H1 (cell line): ENCODE results near the gene ANK2. TPM values are rescaled to one million over a fixed set of nuclear protein-coding genes. Genes with fewer than 3 reads are reported as not detected.

Source experiments
- CTCF ChIA-PET: fragments of 300-600 bp; sonication (Branson Sonifier 250); formaldehyde crosslinking; loops from one replicate; lab custom pipeline; 2021; ENCODE audit not compliant: partially characterized antibody; lab: Charles Lee
- POLR2A ChIA-PET: fragments of 300-600 bp; sonication (Branson Sonifier 250); formaldehyde crosslinking; loops from one replicate; lab custom pipeline; 2021; ENCODE audit warnings: inconsistent platforms; ENCODE audit not compliant: partially characterized antibody; lab: Charles Lee
- DNase-seq, 2 experiments: peaks; one replicate each; pipeline versions ENCODE4 v3.0.0 to v3.0.0-alpha.2; 2010 to 2022; ENCODE audit warnings: low spot score in 2 of 2, low read depth in 1 of 2, mixed read lengths in 1 of 2
- FAIRE-seq: peaks from 2 replicates; lab custom pipeline; 2011; peaks lifted over from hg19 to GRCh38; lab: Jason Lieb, UNC
- H2AFZ ChIP-seq: 2 replicates; pipeline ENCODE4 v1.8.1; 2012; ENCODE audit warnings: low read length, inconsistent platforms
- H2AK5ac ChIP-seq: 2 replicates; pipeline ENCODE4 v1.6.1; 2013; ENCODE audit warnings: low read depth, low read length
- H2BK120ac ChIP-seq: replicated peaks from 2 replicates; pipeline ENCODE3; 2013; ENCODE audit warnings: low read depth, low read length, inconsistent platforms
- H2BK12ac ChIP-seq: 2 replicates; pipeline ENCODE4 v1.6.1; 2013; ENCODE audit warnings: low read depth, low read length
- H2BK15ac ChIP-seq: 2 replicates; pipeline ENCODE4 v1.6.1; 2013; ENCODE audit warnings: low read length
- H2BK20ac ChIP-seq: 2 replicates; pipeline ENCODE4 v1.6.1; 2013; ENCODE audit warnings: low read length
- H2BK5ac ChIP-seq: 2 replicates; pipeline ENCODE4 v1.6.1; 2013; ENCODE audit warnings: low read depth, low read length
- H3K14ac ChIP-seq: 2 replicates; pipeline ENCODE4 v1.6.1; 2013; ENCODE audit warnings: inconsistent platforms; ENCODE audit not compliant: insufficient read length
- H3K18ac ChIP-seq: 2 replicates; pipeline ENCODE4 v1.6.1; 2013; ENCODE audit warnings: low read length; ENCODE audit errors: extremely low read depth
- H3K23ac ChIP-seq: 2 replicates; pipeline ENCODE4 v1.6.1; 2013; ENCODE audit warnings: inconsistent platforms; ENCODE audit not compliant: insufficient read length
- H3K23me2 ChIP-seq: 2 replicates; pipeline ENCODE4 v1.6.1; 2013; ENCODE audit warnings: low read depth, low read length
- H3K27ac ChIP-seq: 2 replicates; pipeline ENCODE4 v1.6.1; 2011; ENCODE audit warnings: low read depth, low read length, inconsistent platforms
- H3K27me3 ChIP-seq, 4 experiments: replicated peaks in 1 of 4; 1 replicate in 1 of 4; 2 replicates in 3 of 4; pipeline versions ENCODE4 v1.6.1 to v1.8.1; 2011 to 2013; ENCODE audit warnings: low read length in 3 of 4, mild to moderate bottlenecking in 3 of 4, inconsistent platforms in 2 of 4, mixed read lengths in 2 of 4, moderate library complexity in 1 of 4; ENCODE audit not compliant: control insufficient read depth in 3 of 4, insufficient read depth in 3 of 4; ENCODE audit errors: extremely low read depth in 1 of 4
- H3K36me3 ChIP-seq, 4 experiments: 2 replicates each; pipeline versions ENCODE4 v1.6.1 to v1.8.1; 2011 to 2013; ENCODE audit warnings: mild to moderate bottlenecking in 4 of 4, low read length in 3 of 4, moderate library complexity in 2 of 4, control low read depth in 1 of 4, inconsistent platforms in 1 of 4; ENCODE audit not compliant: insufficient read depth in 4 of 4, control insufficient read depth in 2 of 4
- H3K4ac ChIP-seq: replicated peaks from 2 replicates; pipeline ENCODE3; 2013; ENCODE audit warnings: low read length, low read depth, mixed read lengths, inconsistent platforms; ENCODE audit not compliant: insufficient read length
- H3K4me1 ChIP-seq, 4 experiments: replicated peaks in 1 of 4; 1 replicate in 1 of 4; 2 replicates in 3 of 4; pipeline versions ENCODE4 v1.6.1 to v1.8.1; 2011 to 2013; ENCODE audit warnings: low read length in 3 of 4, inconsistent platforms in 2 of 4, mixed read lengths in 1 of 4; ENCODE audit not compliant: insufficient read depth in 4 of 4, control insufficient read depth in 3 of 4
- H3K4me2 ChIP-seq, 2 experiments: 2 replicates each; pipeline versions ENCODE4 v1.6.1 to v1.8.1; 2011 to 2013; ENCODE audit warnings: low read depth in 2 of 2, low read length in 2 of 2, control low read depth in 1 of 2, inconsistent platforms in 1 of 2, mild to moderate bottlenecking in 1 of 2; ENCODE audit not compliant: insufficient read depth in 1 of 2
- H3K4me3 ChIP-seq, 4 experiments: fragments of 200-600, 300-600 bp in 1 of 4; sonication (generic), shearing (Covaris generic), sonication (Bioruptor Twin) in 1 of 4; 2 replicates each; pipeline versions ENCODE4 v1.5.1 to v1.8.1; 2011 to 2016; ENCODE audit warnings: low read length in 4 of 4, low read depth in 3 of 4, control low read depth in 2 of 4, inconsistent platforms in 2 of 4, mild to moderate bottlenecking in 2 of 4, mixed read lengths in 1 of 4, moderate library complexity in 1 of 4; ENCODE audit not compliant: insufficient read depth in 2 of 4; ENCODE audit errors: extremely low read depth in 1 of 4
- H3K56ac ChIP-seq: replicated peaks from 2 replicates; pipeline ENCODE3; 2013; ENCODE audit warnings: low read depth, mild to moderate bottlenecking, mixed read lengths, low read length, inconsistent platforms; ENCODE audit not compliant: insufficient read length
- H3K79me1 ChIP-seq: 2 replicates; pipeline ENCODE4 v1.6.1; 2013; ENCODE audit warnings: low read depth, low read length, control low read depth
- H3K79me2 ChIP-seq, 2 experiments: 2 replicates each; pipeline versions ENCODE4 v1.6.1 to v1.8.1; 2012 to 2013; ENCODE audit warnings: low read length in 2 of 2, mild to moderate bottlenecking in 2 of 2, inconsistent platforms in 1 of 2; ENCODE audit not compliant: insufficient read depth in 2 of 2, control insufficient read depth in 1 of 2
- H3K9ac ChIP-seq, 4 experiments: replicated peaks in 1 of 4; 1 replicate in 1 of 4; 2 replicates in 3 of 4; pipeline versions ENCODE4 v1.6.1 to v1.8.1; 2011 to 2013; ENCODE audit warnings: low read depth in 3 of 4, low read length in 3 of 4, control low read depth in 2 of 4, mild to moderate bottlenecking in 2 of 4, moderate library complexity in 2 of 4, inconsistent platforms in 1 of 4; ENCODE audit errors: extremely low read depth in 1 of 4
- H3K9me3 ChIP-seq, 2 experiments: 2 replicates each; pipeline versions ENCODE4 v1.6.1 to v1.8.1; 2012 to 2013; ENCODE audit warnings: mild to moderate bottlenecking in 2 of 2, moderate library complexity in 2 of 2, control low read depth in 1 of 2, inconsistent platforms in 1 of 2, low read depth in 1 of 2, low read length in 1 of 2, mixed read lengths in 1 of 2; ENCODE audit not compliant: insufficient read depth in 2 of 2
- H4K20me1 ChIP-seq, 2 experiments: replicated peaks in 1 of 2; 2 replicates each; pipeline versions ENCODE3 to v1.8.1; 2011 to 2013; ENCODE audit warnings: inconsistent platforms in 2 of 2, low read length in 2 of 2, mild to moderate bottlenecking in 1 of 2; ENCODE audit not compliant: insufficient read depth in 2 of 2, control insufficient read depth in 1 of 2
- H4K5ac ChIP-seq: 2 replicates; pipeline ENCODE4 v1.6.1; 2013; ENCODE audit warnings: low read length, low read depth, mixed read lengths, inconsistent platforms; ENCODE audit not compliant: insufficient read length
- H4K8ac ChIP-seq: 2 replicates; pipeline ENCODE4 v1.8.0; 2013; ENCODE audit warnings: mild to moderate bottlenecking, moderate library complexity, low read length, inconsistent platforms; ENCODE audit not compliant: insufficient read depth; ENCODE audit errors: extremely low read depth
- H4K91ac ChIP-seq: replicated peaks from 2 replicates; pipeline ENCODE3; 2013; ENCODE audit warnings: low read length, mixed read lengths, inconsistent platforms; ENCODE audit not compliant: insufficient read length
- CBX8 ChIP-seq: fragments of 300-800, 300-1000 bp; sonication (generic); IDR thresholded peaks from 2 replicates; pipeline ENCODE4 v1.7.1; 2016; ENCODE audit warnings: low read depth, low read length, borderline replicate concordance
- FOSL1 ChIP-seq: IDR thresholded peaks from 2 replicates; pipeline ENCODE4 v1.6.1; 2011; ENCODE audit warnings: mild to moderate bottlenecking, low read depth, low read length, moderate library complexity; ENCODE audit not compliant: insufficient read depth
- GTF2F1 ChIP-seq: IDR thresholded peaks from 2 replicates; pipeline ENCODE4 v1.6.1; 2012; ENCODE audit warnings: low read depth, low read length, improper control_type of control experiment, borderline replicate concordance
- KDM5A ChIP-seq: fragments of 200-600 bp; IDR thresholded peaks from 2 replicates; pipeline ENCODE4 v1.7.1; 2012; ENCODE audit warnings: mild to moderate bottlenecking, low read length, inconsistent platforms, mixed read lengths
- NANOG ChIP-seq: IDR thresholded peaks from 2 replicates; pipeline ENCODE4 v1.6.1; 2011; ENCODE audit warnings: low read length, low read depth, mild to moderate bottlenecking, inconsistent platforms; ENCODE audit not compliant: insufficient read depth, poor library complexity, severe bottlenecking
- POU5F1 ChIP-seq: IDR thresholded peaks from 2 replicates; pipeline ENCODE4 v1.6.1; 2011; ENCODE audit warnings: low read depth, mild to moderate bottlenecking, low read length, moderate library complexity
- RBBP5 ChIP-seq: IDR thresholded peaks from 2 replicates; pipeline ENCODE4 v1.7.1; 2012; ENCODE audit warnings: low read depth, mild to moderate bottlenecking, inconsistent platforms, low read length, moderate library complexity, borderline replicate concordance
- RXRA ChIP-seq: IDR thresholded peaks from 2 replicates; pipeline ENCODE4 v1.6.1; 2011; ENCODE audit warnings: low read depth, mild to moderate bottlenecking, low read length, moderate library complexity; ENCODE audit not compliant: insufficient read depth
- SIN3A ChIP-seq, 2 experiments: IDR thresholded peaks in 1 of 2; conservative IDR thresholded peaks in 1 of 2; 2 replicates each; pipeline ENCODE4 v1.6.1; 2011 to 2012; ENCODE audit warnings: low read length in 2 of 2, improper control_type of control experiment in 1 of 2, low read depth in 1 of 2, mild to moderate bottlenecking in 1 of 2
- SIRT6 ChIP-seq: IDR thresholded peaks from one replicate; pipeline ENCODE4 v1.7.1; 2012; ENCODE audit warnings: low read length, inconsistent platforms
- SUZ12 ChIP-seq: fragments of 200-600 bp; sonication (generic); IDR thresholded peaks from 2 replicates; pipeline ENCODE4 v1.6.1; 2012; ENCODE audit warnings: mild to moderate bottlenecking, inconsistent platforms, low read length, moderate library complexity, mixed read lengths
- WGBS, 2 experiments: shearing (Covaris generic) in 1 of 2; methylation state at CpG; one replicate each; pipeline versions ENCODE4 v1.1.6 to v1.1.7; 2013 to 2015; ENCODE audit warnings: low lambda C conversion rate in 2 of 2, mixed read lengths in 2 of 2, inconsistent platforms in 1 of 2, low coverage in 1 of 2, missing lambda C conversion rate in 1 of 2; ENCODE audit not compliant: insufficient replicate concordance in 2 of 2, insufficient coverage in 1 of 2, insufficient read length in 1 of 2; ENCODE audit errors: extremely low coverage in 1 of 2, missing lambda C conversion rate in 1 of 2; 5-methylcytosine and 5-hydroxymethylcytosine counted together
- polyA plus RNA-seq, 7 experiments: library from polyadenylated mRNA; depleted of rRNA in 3 of 7; stranded (reverse) in 5 of 7; unstranded in 2 of 7; fragments of >200 nt in 5 of 7; fragments of 200-250 nt in 2 of 7; gene quantifications; 1 replicate in 5 of 7; 2 replicates in 1 of 7; 4 replicates in 1 of 7; pipeline versions ENCODE4 v1.2.1 to v1.2.3, GENCODE V29; 2011 to 2013; ENCODE audit warnings: missing spikeins in 2 of 7, mixed read lengths in 2 of 7
- total RNA-seq: library from RNA; stranded (reverse); fragmentation: NEBNext Ultra II Directional; extraction: Animal tissue kit (Norgen Biotek cat#: 25700); gene quantifications from 2 replicates; pipeline ENCODE4 v1.2.1, GENCODE V29; 2021

The ANK2 gene
- total and polyA plus RNA-seq, 2 of the 8 experiments (the other 6 are each of a cell fraction or from before 2014, with no cell fraction given), result 14.2 to 35.1 TPM

- FAIRE-seq (no peak), DNase-seq (no peak)
- POLR2A ChIA-PET, result no interaction called here
- Histone ChIP-seq H3K18ac (no peak overlapping the region), H2AFZ (no peak overlapping the region), H3K36me3 (no peaks in the 10 kb centered on the region), H2BK120ac (peak overlapping the region; percentile 28), H3K79me2 (no peaks in the 10 kb centered on the region), H2BK20ac (no peak overlapping the region), H4K5ac (no peak overlapping the region), H3K23me2 (no peaks in the 10 kb centered on the region), H4K91ac (no peak overlapping the region), H3K9me3 (no peaks in the 10 kb centered on the region), H3K79me1 (0 out of 2 replicates have a peak, but pooled peaks cover 2% of the 10 kb centered on the region), H3K27ac (no peak overlapping the region), H2BK12ac (no peak overlapping the region), H3K27me3 (peaks cover 0 to 1% (median 0%) of the 10 kb centered on the region in 4 experiments; a peak in 1 of 7 replicates), H4K20me1 (no peaks in the 10 kb centered on the region), H3K4ac (peak overlapping the region; percentile 83), H2AK5ac (no peak overlapping the region), H3K4me1 (peaks cover 0 to 4% (median 3%) of the 10 kb centered on the region in 4 experiments; a peak in 3 of 7 replicates), H3K4me2 (no peak overlapping the region), H2BK5ac (no peak overlapping the region), H4K8ac (no peak overlapping the region), H3K23ac (no peak overlapping the region), H3K14ac (no peak overlapping the region), H3K9ac (no peak overlapping the region), H3K4me3 (no peak overlapping the region), H2BK15ac (no peak overlapping the region), H3K56ac (no peak overlapping the region)
- CTCF ChIA-PET, result interaction anchor here (0.8 to 2.4 kb wide), 4 partner anchors 64 to 316 kb away, joined by 3 to 7 read pairs (median 4); no protein-coding TSS in a partner anchor
- 62% methylated on average over 2 of the region's 2 CpGs; no CpG with 5 or more reads in 1 of the 2 experiments for WGBS, 2 experiments
- TF ChIP-seq POU5F1 (no peak), SIRT6 (no peak), NANOG (no peak), FOSL1 (no peak), RXRA (no peak), GTF2F1 (no peak), RBBP5 (no peak), KDM5A (no peak), SIN3A (conservative IDR thresholded peaks at IDR 0.05 in 1 of 2, IDR thresholded peaks at IDR 0.05 in 1 of 2; ENCODE audit: low read depth in 1 of 2, low read length in 2 of 2) (no peak), CBX8 (no peak), SUZ12 (no peak)
- TF ChIP-seq, all 59 proteins: peak for 0
These were observed 31.2 kb downstream of the ANK2 start for GRCh38 chr4:113080624-113081023.
